ENCODE results near the gene GTF3A. TPM values are rescaled to one million over a fixed set of nuclear protein-coding genes. Genes with fewer than 3 reads are reported as not detected.

Gene GTF3A
- total and polyA plus RNA-seq, 2 of the 8 experiments (the other 6 are each of a cell fraction or from before 2014, with no cell fraction given), result 41.6 to 96.5 TPM

DNA sequence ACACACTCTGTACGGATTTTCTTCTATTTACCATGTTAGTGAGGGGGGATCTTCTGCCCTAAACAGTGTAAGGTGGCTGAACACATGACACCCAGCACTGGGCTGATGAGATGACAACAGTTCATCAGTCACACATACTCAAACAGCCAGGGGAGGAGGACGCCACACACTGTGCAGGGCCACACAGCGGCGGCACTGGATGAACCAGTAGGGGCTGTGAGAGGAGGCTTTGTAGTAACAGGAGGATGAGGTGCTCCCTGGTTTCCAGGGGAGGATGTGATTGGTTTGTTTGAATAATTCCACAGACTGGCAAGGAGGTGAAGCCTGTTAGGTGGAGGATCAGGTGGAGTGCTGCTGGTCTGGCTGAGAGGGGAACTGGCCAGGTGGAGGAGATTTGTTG, 16.3 kb upstream of the GTF3A start:
- TF ChIP-seq TEAD4 (IDR thresholded peaks at IDR 0.05; ENCODE audit: low read depth, low read length) (no peak), EP300 (IDR thresholded peaks at IDR 0.05; ENCODE audit: borderline replicate concordance in 1 of 2, low read depth in 2 of 2, low read length in 2 of 2) (no peak), POLR2AphosphoS5 (IDR thresholded peaks at IDR 0.05; ENCODE audit: low read depth, low read length) (no peak), EGR1 (IDR thresholded peaks at IDR 0.05; ENCODE audit: borderline replicate concordance, low read depth, low read length) (no peak), RAD21 (IDR thresholded peaks at IDR 0.05 in 1 of 2, conservative IDR thresholded peaks at IDR 0.05 in 1 of 2; ENCODE audit: low read depth in 2 of 2, low read length in 2 of 2) (no peak), SP2 (IDR thresholded peaks at IDR 0.05; ENCODE audit: low read length) (no peak)
- TF ChIP-seq, protein P1, sequence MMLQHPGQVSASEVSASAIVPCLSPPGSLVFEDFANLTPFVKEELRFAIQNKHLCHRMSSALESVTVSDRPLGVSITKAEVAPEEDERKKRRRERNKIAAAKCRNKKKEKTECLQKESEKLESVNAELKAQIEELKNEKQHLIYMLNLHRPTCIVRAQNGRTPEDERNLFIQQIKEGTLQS (IDR thresholded peaks at IDR 0.05; ENCODE audit: insufficient read depth, low read depth, low read length), result no peak
- DNase-seq (ENCODE audit: low read depth in 1 of 2, low spot score in 2 of 2) (no peak), FAIRE-seq (no peak)
- H2AFZ ChIP-seq (ENCODE audit: low read length), result no peak overlapping the region
- H3K18ac ChIP-seq (ENCODE audit: extremely low read depth, low read length), result no peak overlapping the region
- no peaks in the 10 kb centered on the region for H3K23me2 ChIP-seq (ENCODE audit: low read depth, low read length)
- H2AK5ac ChIP-seq (ENCODE audit: low read depth, low read length), result no peak overlapping the region
- no peak overlapping the region for H2BK5ac ChIP-seq (ENCODE audit: low read depth, low read length)
- H3K4me2 ChIP-seq (ENCODE audit: insufficient read depth in 1 of 2, low read depth in 2 of 2, low read length in 2 of 2), result no peak overlapping the region
- no peak overlapping the region for H3K56ac ChIP-seq (replicated peaks; ENCODE audit: insufficient read length, low read depth, low read length)
- no peaks in the 10 kb centered on the region for H3K27me3 ChIP-seq (replicated peaks in 1 of 4; ENCODE audit: control insufficient read depth in 3 of 4, extremely low read depth in 1 of 4, insufficient read depth in 3 of 4, low read length in 3 of 4)
- no peaks in the 10 kb centered on the region for H3K9me3 ChIP-seq (ENCODE audit: insufficient read depth in 2 of 2, low read depth in 1 of 2, low read length in 1 of 2)
- CTCF ChIA-PET (ENCODE audit: partially characterized antibody), result no interaction called here
- no peak overlapping the region for H2BK15ac ChIP-seq (ENCODE audit: low read length)
- H3K4ac ChIP-seq (replicated peaks; ENCODE audit: insufficient read length, low read depth, low read length), result no peak overlapping the region
- peaks cover 3 to 6% (median 6%) of the 10 kb centered on the region in 4 experiments; a peak in 6 of 7 replicates for H3K4me1 ChIP-seq (replicated peaks in 1 of 4; ENCODE audit: control insufficient read depth in 3 of 4, insufficient read depth in 4 of 4, low read length in 3 of 4)
- H3K79me1 ChIP-seq (ENCODE audit: low read depth, low read length), result no peaks in the 10 kb centered on the region
- H4K20me1 ChIP-seq (replicated peaks in 1 of 2; ENCODE audit: control insufficient read depth in 1 of 2, insufficient read depth in 2 of 2, low read length in 2 of 2), result no peaks in the 10 kb centered on the region
- no peaks in the 10 kb centered on the region for H3K36me3 ChIP-seq (ENCODE audit: control insufficient read depth in 2 of 4, insufficient read depth in 4 of 4, low read length in 3 of 4)
- POLR2A ChIA-PET (ENCODE audit: partially characterized antibody), result no interaction called here
- WGBS, 2 experiments (ENCODE audit: extremely low coverage in 1 of 2, insufficient coverage in 1 of 2, insufficient read length in 1 of 2, insufficient replicate concordance in 2 of 2, low coverage in 1 of 2, low lambda C conversion rate in 2 of 2, missing lambda C conversion rate in 1 of 2), result 76% methylated on average over 4 of the region's 4 CpGs; no CpG with 5 or more reads in 1 of the 2 experiments
- H4K91ac ChIP-seq (replicated peaks; ENCODE audit: insufficient read length, low read length), result no peak overlapping the region
- no peak overlapping the region for H3K9ac ChIP-seq (replicated peaks in 1 of 4; ENCODE audit: extremely low read depth in 1 of 4, low read depth in 3 of 4, low read length in 3 of 4)
- H2BK120ac ChIP-seq (replicated peaks; ENCODE audit: low read depth, low read length), result no peak overlapping the region
- no peak overlapping the region for H3K14ac ChIP-seq (ENCODE audit: insufficient read length)
- H3K4me3 ChIP-seq (ENCODE audit: extremely low read depth in 1 of 4, insufficient read depth in 2 of 4, low read depth in 3 of 4, low read length in 4 of 4), result no peak overlapping the region
- H3K79me2 ChIP-seq (ENCODE audit: control insufficient read depth in 1 of 2, insufficient read depth in 2 of 2, low read length in 2 of 2), result no peaks in the 10 kb centered on the region
- H3K27ac ChIP-seq (ENCODE audit: low read depth, low read length), result no peak overlapping the region
- H2BK12ac ChIP-seq (ENCODE audit: low read depth, low read length), result no peak overlapping the region
- H3K23ac ChIP-seq (ENCODE audit: insufficient read length), result no peak overlapping the region
- no peak overlapping the region for H4K8ac ChIP-seq (ENCODE audit: extremely low read depth, insufficient read depth, low read length)
- no peak overlapping the region for H4K5ac ChIP-seq (ENCODE audit: insufficient read length, low read depth, low read length)
- H2BK20ac ChIP-seq (ENCODE audit: low read length), result no peak overlapping the region
